Measurements from ENCODE around the gene ITFG1.
"Not testable (repeated sequence)": the region's sequence is repeated elsewhere in the genome, so short reads cannot be mapped to it uniquely, and the experiment has no call there.

Gene ITFG1

GRCh38 chr16:47236716-47237115 lies 224.1 kb downstream of the ITFG1 start:
- no peak for DNase-seq (ENCODE audit: low spot score)

- DNase-seq (ENCODE audit: low spot score) = no peak
Observed at GRCh38 chr16:47230296-47230695, 230.6 kb downstream of the ITFG1 start.

- no peak for DNase-seq (ENCODE audit: low spot score)
Observed at GRCh38 chr16:47229053-47230050, 231.5 kb downstream of the ITFG1 start.

GRCh38 chr16:47228241-47228640 lies 232.6 kb downstream of the ITFG1 start:
- DNase-seq (ENCODE audit: low spot score) = no peak

- no peak for DNase-seq (ENCODE audit: low spot score)
Observed at GRCh38 chr16:47213761-47214440, 247.0 kb downstream of the ITFG1 start.

- DNase-seq (ENCODE audit: low spot score) = no peak
Observed at GRCh38 chr16:47211218-47211617, 249.6 kb downstream of the ITFG1 start.

- no peak for DNase-seq (ENCODE audit: low spot score)
Observed at GRCh38 chr16:47204736-47205504, 255.9 kb downstream of the ITFG1 start.

GRCh38 chr16:47203433-47203832 lies 257.4 kb downstream of the ITFG1 start:
- DNase-seq (ENCODE audit: low spot score) = not testable (repeated sequence)

- no peak for DNase-seq (ENCODE audit: low spot score)
Observed at GRCh38 chr16:47198180-47198575, 262.7 kb downstream of the ITFG1 start.

GRCh38 chr16:47197536-47198179 lies 263.2 kb downstream of the ITFG1 start:
- no peak for DNase-seq (ENCODE audit: low spot score)

- no peak for DNase-seq (ENCODE audit: low spot score)
Observed at GRCh38 chr16:47196457-47196856, 264.4 kb downstream of the ITFG1 start.

GRCh38 chr16:47182318-47182717 lies 278.5 kb downstream of the ITFG1 start:
- DNase-seq (ENCODE audit: low spot score) = no peak

- DNase-seq (ENCODE audit: low spot score) = not testable (repeated sequence)
Observed at GRCh38 chr16:47181066-47181465, 279.8 kb downstream of the ITFG1 start.

GRCh38 chr16:47180073-47180472 lies 280.8 kb downstream of the ITFG1 start:
- DNase-seq (ENCODE audit: low spot score) = no peak

GRCh38 chr16:47175152-47175551 lies 285.7 kb downstream of the ITFG1 start:
- no peak for DNase-seq (ENCODE audit: low spot score)

GRCh38 chr16:47162670-47163420 lies 298.0 kb downstream of the ITFG1 start:
- no peak for DNase-seq (ENCODE audit: low spot score)

- no peak for DNase-seq (ENCODE audit: low spot score)
Observed at GRCh38 chr16:47161464-47161863, 299.4 kb downstream of the ITFG1 start.

GRCh38 chr16:47160422-47160821 lies 300.4 kb downstream of the ITFG1 start:
- DNase-seq (ENCODE audit: low spot score) = no peak

- DNase-seq (ENCODE audit: low spot score) = no peak
Observed at GRCh38 chr16:47158992-47159391, 301.9 kb downstream of the ITFG1 start.

- no peak for DNase-seq (ENCODE audit: low spot score)
Observed at GRCh38 chr16:47156680-47157215, 304.1 kb downstream of the ITFG1 start.

- DNase-seq (ENCODE audit: low spot score) = not testable (repeated sequence)
Observed at GRCh38 chr16:47152501-47152900, 308.4 kb downstream of the ITFG1 start.

All from hepatic stellate cell (primary cell).